GM12872 (cell line): ENCODE results near the gene PRRX1.

Experiments
- TF ChIP-seq, protein P1 (sequence below): IDR thresholded peaks from 3 replicates; pipeline ENCODE4 v1.5.1; 2011; ENCODE audit warnings: low read depth, mild to moderate bottlenecking, low read length, moderate library complexity; ENCODE audit not compliant: insufficient read depth

Gene PRRX1

DNA sequence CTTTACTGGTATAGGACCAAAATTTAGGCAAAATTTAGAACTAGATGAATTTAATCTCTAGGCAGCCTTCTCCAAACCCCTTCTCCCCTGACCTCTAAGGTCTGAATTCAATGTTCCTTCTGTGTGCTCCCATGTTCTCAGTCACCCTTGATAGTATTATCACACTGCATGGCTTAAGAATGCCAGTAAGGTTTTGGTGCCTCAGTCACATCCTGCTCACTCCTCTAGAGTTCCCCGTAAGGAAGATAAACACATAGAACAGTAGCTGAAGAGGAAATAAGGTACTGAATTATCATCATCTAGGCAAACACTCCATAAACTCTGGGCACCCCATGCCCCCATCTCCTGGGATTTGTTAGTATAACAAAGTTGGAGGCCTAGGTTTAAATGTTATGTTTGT is 18.2 kb downstream of the PRRX1 start:
- TF ChIP-seq, protein P1, sequence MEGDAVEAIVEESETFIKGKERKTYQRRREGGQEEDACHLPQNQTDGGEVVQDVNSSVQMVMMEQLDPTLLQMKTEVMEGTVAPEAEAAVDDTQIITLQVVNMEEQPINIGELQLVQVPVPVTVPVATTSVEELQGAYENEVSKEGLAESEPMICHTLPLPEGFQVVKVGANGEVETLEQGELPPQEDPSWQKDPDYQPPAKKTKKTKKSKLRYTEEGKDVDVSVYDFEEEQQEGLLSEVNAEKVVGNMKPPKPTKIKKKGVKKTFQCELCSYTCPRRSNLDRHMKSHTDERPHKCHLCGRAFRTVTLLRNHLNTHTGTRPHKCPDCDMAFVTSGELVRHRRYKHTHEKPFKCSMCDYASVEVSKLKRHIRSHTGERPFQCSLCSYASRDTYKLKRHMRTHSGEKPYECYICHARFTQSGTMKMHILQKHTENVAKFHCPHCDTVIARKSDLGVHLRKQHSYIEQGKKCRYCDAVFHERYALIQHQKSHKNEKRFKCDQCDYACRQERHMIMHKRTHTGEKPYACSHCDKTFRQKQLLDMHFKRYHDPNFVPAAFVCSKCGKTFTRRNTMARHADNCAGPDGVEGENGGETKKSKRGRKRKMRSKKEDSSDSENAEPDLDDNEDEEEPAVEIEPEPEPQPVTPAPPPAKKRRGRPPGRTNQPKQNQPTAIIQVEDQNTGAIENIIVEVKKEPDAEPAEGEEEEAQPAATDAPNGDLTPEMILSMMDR = no peak

- TF ChIP-seq, protein P1 = no peak
These were observed 18.9 kb downstream of the PRRX1 start for GRCh38 chr1:170682809-170683208.

- TF ChIP-seq, protein P1 = no peak
These were observed 21.2 kb downstream of the PRRX1 start for GRCh38 chr1:170685166-170685565.

DNA sequence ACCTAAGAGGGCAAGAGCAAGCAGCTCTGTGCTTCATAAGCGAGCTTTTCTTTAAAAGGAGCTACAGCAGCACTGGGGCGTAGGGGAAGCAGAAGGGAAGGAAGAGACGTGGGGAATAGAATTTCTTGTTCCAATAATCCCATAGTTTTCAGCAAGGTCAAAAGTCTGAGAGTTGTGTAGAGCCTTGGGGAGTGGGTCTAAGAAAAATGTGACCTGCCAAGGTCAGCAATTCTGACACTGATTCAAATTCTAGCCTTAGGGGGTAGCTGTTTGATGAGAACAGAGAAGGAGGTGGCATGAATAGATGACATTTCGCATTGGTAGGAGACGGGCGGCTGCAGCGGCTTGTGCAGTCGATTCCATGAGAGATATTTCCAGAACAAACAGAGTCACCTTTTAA is 22.4 kb downstream of the PRRX1 start:
- TF ChIP-seq, protein P1 = no peak

DNA sequence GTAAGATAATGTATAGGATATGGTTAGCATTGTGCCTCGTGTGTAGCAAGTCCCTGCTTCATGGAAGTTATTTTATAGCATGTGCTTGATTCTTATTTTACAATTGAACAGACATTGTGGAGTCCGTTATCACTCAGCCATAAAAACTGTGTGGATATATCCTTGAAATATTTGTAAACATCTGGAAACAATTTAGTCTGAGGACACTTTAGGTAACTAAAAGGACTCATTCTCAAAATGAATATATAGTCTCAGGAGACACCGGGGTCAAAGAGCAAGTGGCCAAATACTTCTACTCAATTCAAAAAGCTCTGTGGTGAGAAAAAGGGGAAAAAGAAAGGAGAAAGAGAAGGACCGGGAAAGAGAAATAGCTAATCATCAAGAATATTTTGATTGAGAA is 23.7 kb downstream of the PRRX1 start:
- TF ChIP-seq, protein P1 = no peak

- TF ChIP-seq, protein P1 = no peak
These were observed 27.3 kb downstream of the PRRX1 start for GRCh38 chr1:170691258-170691657.

DNA sequence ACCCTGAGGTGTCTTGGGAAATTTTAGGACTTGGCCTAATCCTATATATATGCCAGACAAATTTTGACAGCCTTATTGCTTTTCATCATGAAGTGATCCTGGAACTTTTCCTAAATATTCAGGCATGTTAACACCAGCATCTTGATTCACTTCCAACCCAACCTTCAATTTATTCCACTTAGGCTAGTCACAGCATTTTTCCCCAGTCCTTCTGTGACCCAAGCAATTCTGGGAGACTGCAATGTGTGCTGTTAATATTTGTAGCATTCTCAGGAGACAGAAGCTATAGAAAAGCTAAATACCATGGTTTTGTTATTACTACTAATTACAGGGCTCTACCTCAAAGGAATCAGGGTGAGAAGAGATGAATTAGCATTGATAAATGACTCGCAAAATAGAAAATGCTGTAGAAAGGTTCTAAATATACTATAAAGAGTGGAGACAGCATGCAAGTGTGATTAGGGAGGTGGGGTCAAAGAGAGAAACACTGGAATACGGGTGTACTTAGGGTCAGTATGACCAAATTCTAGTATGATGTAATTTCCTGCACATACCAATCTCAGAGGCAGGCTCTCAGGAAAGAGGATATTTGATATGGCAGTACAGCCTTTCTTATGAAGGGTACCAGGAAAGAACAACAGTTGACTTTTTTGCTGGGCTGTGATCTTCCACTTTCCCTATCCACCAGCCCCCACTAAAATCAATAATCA is 29.1 kb downstream of the PRRX1 start:
- TF ChIP-seq, protein P1 = no peak
